Endodermal cell (in vitro differentiated cells): Measurements from ENCODE around the gene TFEC. TPM values are rescaled to one million over a fixed set of nuclear protein-coding genes. Genes with fewer than 3 reads are reported as not detected.
A peak's percentile ranks its signal among the peaks of the same experiment; 100 is the strongest.

Experiments
- DNase-seq: peaks from one replicate; pipeline ENCODE4 v3.0.0-alpha.2; 2017
- H3K27ac ChIP-seq: 2 replicates; pipeline ENCODE4 v1.5.1; 2013; ENCODE audit warnings: mild to moderate bottlenecking, low read depth, low read length, moderate library complexity
- H3K27me3 ChIP-seq: 2 replicates; pipeline ENCODE4 v1.6.1; 2013; ENCODE audit warnings: mild to moderate bottlenecking, low read length, moderate library complexity; ENCODE audit not compliant: insufficient read depth, control insufficient read depth, poor library complexity, severe bottlenecking
- H3K36me3 ChIP-seq: 2 replicates; pipeline ENCODE4 v1.7.0; 2013; ENCODE audit warnings: mild to moderate bottlenecking, low read length, moderate library complexity; ENCODE audit not compliant: control insufficient read depth, insufficient read depth
- H3K4me1 ChIP-seq: one replicate; pipeline ENCODE4 v1.7.0; 2013; ENCODE audit warnings: low read length; ENCODE audit not compliant: control insufficient read depth, insufficient read depth
- H3K4me3 ChIP-seq: 2 replicates; pipeline ENCODE4 v1.5.1; 2013; ENCODE audit warnings: mild to moderate bottlenecking, low read length, moderate library complexity
- H3K9ac ChIP-seq: 2 replicates; pipeline ENCODE4 v1.6.1; 2013; ENCODE audit warnings: mild to moderate bottlenecking, low read length, moderate library complexity; ENCODE audit not compliant: poor library complexity, severe bottlenecking; ENCODE audit errors: extremely low read depth
- H3K9me3 ChIP-seq: 2 replicates; pipeline ENCODE4 v1.6.1; 2013; ENCODE audit warnings: mild to moderate bottlenecking, low read length, moderate library complexity; ENCODE audit not compliant: control insufficient read depth
- H3K27ac Mint-ChIP-seq: 2 replicates; pipeline ENCODE4 v1.8.0; 2020; ENCODE audit warnings: mixed read lengths
- H3K27me3 Mint-ChIP-seq: 2 replicates; pipeline ENCODE4 v1.8.0; 2021; ENCODE audit warnings: mild to moderate bottlenecking, mixed read lengths; ENCODE audit not compliant: insufficient read depth
- H3K36me3 Mint-ChIP-seq: 2 replicates; pipeline ENCODE4 v1.8.0; 2020; ENCODE audit warnings: low read depth, mixed read lengths
- H3K4me1 Mint-ChIP-seq: 2 replicates; pipeline ENCODE4 v1.8.0; 2020; ENCODE audit warnings: mixed read lengths
- H3K4me3 Mint-ChIP-seq: 2 replicates; pipeline ENCODE4 v1.8.0; 2020; ENCODE audit warnings: mild to moderate bottlenecking, moderate library complexity, mixed read lengths
- H3K9me3 Mint-ChIP-seq: 2 replicates; pipeline ENCODE4 v1.8.0; 2020; ENCODE audit warnings: mild to moderate bottlenecking, mixed read lengths
- CTCF ChIP-seq: fragments of 200-600 bp; sonication (generic); conservative IDR thresholded peaks from 2 replicates; pipeline ENCODE4 v1.5.0; 2021; ENCODE audit warnings: antibody characterized with exemption, mild to moderate bottlenecking
- WGBS, 2 experiments: methylation state at CpG; one replicate each; pipeline versions ENCODE4 v1.1.5 to v1.1.7; 2013; ENCODE audit warnings: missing lambda C conversion rate in 2 of 2, mixed read lengths in 1 of 2; ENCODE audit not compliant: insufficient coverage in 1 of 2, insufficient read length in 1 of 2; 5-methylcytosine and 5-hydroxymethylcytosine counted together
- long read RNA-seq, 4 experiments: library from polyadenylated mRNA in 2 of 4; library from RNA in 1 of 4; library from capped mRNA in 1 of 4; stranded (forward) in 3 of 4; unstranded in 1 of 4; transcript quantifications; one replicate each; pipeline ENCODE4 v2.0.0, GENCODE V29; 2020 to 2021; ENCODE audit warnings: inconsistent platforms in 1 of 4
- polyA plus RNA-seq, 2 experiments: library from polyadenylated mRNA; stranded (reverse); fragments of 50-300 nt; gene quantifications; one replicate each; pipeline ENCODE4 v1.2.3, GENCODE V29; 2013
- total RNA-seq, 2 donors: library from RNA; stranded (reverse); fragmentation: NEBNext Ultra II Directional in 1 of 2; extraction: Animal tissue kit (Norgen Biotek cat#: 25700) in 1 of 2; gene quantifications; 2 replicates in 1 of 2; 3 replicates in 1 of 2; pipeline ENCODE4 v1.2.1, GENCODE V29; 2021

The TFEC gene
- total RNA-seq = not detected
- not detected for polyA plus RNA-seq (2013, experiment 1 of 2)
- polyA plus RNA-seq (2013, experiment 2 of 2) = not detected
- long read RNA-seq, experiment 1 = 0 reads
- long read RNA-seq, experiment 2 = 0 reads
- long read RNA-seq, experiment 3 = 0 reads
- long read RNA-seq, experiment 4 = 0 reads

GRCh38 chr7:116030651-116031276, at the start of gene TFEC:
TFEC (minus strand) TSS chr7:116030763; CDS start chr7:115984441, 46,322 bp downstream.
- Histone ChIP-seq H3K9ac (no peak within 1 kb of the TSS), H3K27me3 (no peaks in the 10 kb centered on the region), H3K27ac (no peak within 1 kb of the TSS), H3K36me3 (no peaks in the 10 kb centered on the region), H3K4me3 (no peak within 1 kb of the TSS), H3K9me3 (no peaks in the 10 kb centered on the region), H3K4me1 (no peaks in the 10 kb centered on the region)
- no peak for DNase-seq
- Mint-ChIP-seq H3K27ac (peak within 1 kb of the TSS; percentile 4), H3K4me3 (no peak within 1 kb of the TSS), H3K9me3 (no peaks in the 10 kb centered on the region), H3K36me3 (no peaks in the 10 kb centered on the region), H3K27me3 (no peaks in the 10 kb centered on the region), H3K4me1 (no peaks in the 10 kb centered on the region)
- TF ChIP-seq CTCF = no peak
- 73 to 78% methylated on average over 2 to 3 of the region's 3 CpGs for WGBS, 2 experiments

GRCh38 chr7:116075351-116076145, 45.0 kb upstream of the TFEC start:
- Histone ChIP-seq H3K9me3 (no peaks in the 10 kb centered on the region), H3K4me1 (no peaks in the 10 kb centered on the region), H3K9ac (no peak overlapping the region), H3K27me3 (no peaks in the 10 kb centered on the region), H3K27ac (no peak overlapping the region), H3K4me3 (no peak overlapping the region), H3K36me3 (no peaks in the 10 kb centered on the region)
- Mint-ChIP-seq H3K9me3 (peaks cover 3% of the 10 kb centered on the region), H3K36me3 (no peaks in the 10 kb centered on the region), H3K27me3 (no peaks in the 10 kb centered on the region), H3K4me3 (no peak overlapping the region), H3K4me1 (no peaks in the 10 kb centered on the region), H3K27ac (no peak overlapping the region)
- no peak for TF ChIP-seq CTCF
- 83 to 92% methylated on average over 2 to 5 of the region's 5 CpGs for WGBS, 2 experiments
- peak; percentile 60 for DNase-seq

- Histone ChIP-seq H3K9ac (no peak overlapping the region), H3K4me3 (no peak overlapping the region), H3K4me1 (no peaks in the 10 kb centered on the region), H3K9me3 (no peaks in the 10 kb centered on the region), H3K27ac (no peak overlapping the region), H3K36me3 (no peaks in the 10 kb centered on the region), H3K27me3 (no peaks in the 10 kb centered on the region)
- H3K27me3 Mint-ChIP-seq = no peaks in the 10 kb centered on the region
- TF ChIP-seq CTCF = no peak
- no peak for DNase-seq
- H3K4me3 Mint-ChIP-seq = no peak overlapping the region
- no peak overlapping the region for H3K27ac Mint-ChIP-seq
- H3K36me3 Mint-ChIP-seq = no peaks in the 10 kb centered on the region
- no peaks in the 10 kb centered on the region for H3K4me1 Mint-ChIP-seq
- H3K9me3 Mint-ChIP-seq = no peaks in the 10 kb centered on the region
These were observed 41.1 kb upstream of the TFEC start for GRCh38 chr7:116071629-116072028.
